Measurements from ENCODE around the gene TMEM37. TPM values are rescaled to one million over a fixed set of nuclear protein-coding genes. Genes with fewer than 3 reads are reported as not detected.
A peak's percentile ranks its signal among the peaks of the same experiment; 100 is the strongest.

Gene TMEM37
- total and polyA plus RNA-seq, 2 of the 8 experiments (the other 6 are each of a cell fraction or from before 2014, with no cell fraction given) = 11.0 to 16.2 TPM

DNA sequence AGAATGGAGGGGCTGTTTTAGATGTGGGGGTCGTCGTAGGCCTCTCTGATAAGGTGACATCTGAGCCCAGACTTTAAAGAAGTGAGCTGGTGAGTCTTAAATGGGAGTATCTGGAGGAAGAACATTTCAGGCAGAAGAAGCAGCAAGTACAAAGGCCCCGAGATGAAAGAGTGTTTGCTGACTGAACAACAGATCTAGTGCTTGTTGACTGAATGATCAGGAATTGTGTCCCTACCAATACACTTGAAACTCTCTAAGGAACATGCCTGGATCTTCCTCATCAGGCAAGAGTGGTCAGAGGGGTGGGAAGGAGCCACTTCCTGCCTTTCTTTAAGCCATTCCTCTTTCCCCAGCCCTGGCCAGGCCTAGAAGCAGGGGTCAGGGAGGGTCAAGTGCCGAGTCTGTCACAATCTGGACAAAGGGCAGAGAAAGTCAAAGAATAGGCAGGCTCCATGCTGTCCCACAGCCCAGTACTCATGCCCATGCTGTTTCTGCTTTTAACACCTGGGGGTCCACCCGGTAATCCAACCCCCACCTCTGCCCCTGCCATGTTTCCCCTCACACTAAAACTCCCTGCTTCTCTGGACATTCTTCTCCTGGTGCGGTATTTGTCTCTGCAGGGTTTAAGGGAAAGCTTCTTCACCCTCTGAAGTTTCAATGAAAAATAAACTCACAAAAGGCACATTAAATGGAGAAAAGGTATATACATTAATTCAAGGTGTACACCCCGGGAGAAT lies 3.0 kb upstream of the TMEM37 start:
- Histone ChIP-seq H3K27me3 (replicated peaks in 1 of 4; ENCODE audit: control insufficient read depth in 3 of 4, extremely low read depth in 1 of 4, insufficient read depth in 3 of 4, low read length in 3 of 4) (peaks cover 0 to 14% (median 8%) of the 10 kb centered on the region in 4 experiments; a peak in 6 of 7 replicates), H3K4me1 (replicated peaks in 1 of 4; ENCODE audit: control insufficient read depth in 3 of 4, insufficient read depth in 4 of 4, low read length in 3 of 4) (peaks cover 0 to 23% (median 11%) of the 10 kb centered on the region in 4 experiments; a peak in 6 of 7 replicates), H2BK120ac (replicated peaks; ENCODE audit: low read depth, low read length) (no peak overlapping the region), H4K8ac (ENCODE audit: extremely low read depth, insufficient read depth, low read length) (no peak overlapping the region), H3K23ac (ENCODE audit: insufficient read length) (no peak overlapping the region), H4K91ac (replicated peaks; ENCODE audit: insufficient read length, low read length) (no peak overlapping the region), H3K9ac (replicated peaks in 1 of 4; ENCODE audit: extremely low read depth in 1 of 4, low read depth in 3 of 4, low read length in 3 of 4) (no peak overlapping the region), H4K20me1 (replicated peaks in 1 of 2; ENCODE audit: control insufficient read depth in 1 of 2, insufficient read depth in 2 of 2, low read length in 2 of 2) (no peaks in the 10 kb centered on the region), H3K79me2 (ENCODE audit: control insufficient read depth in 1 of 2, insufficient read depth in 2 of 2, low read length in 2 of 2) (no peaks in the 10 kb centered on the region), H3K18ac (ENCODE audit: extremely low read depth, low read length) (peak overlapping the region; percentile 34; the same call in 1 of the 2 replicates), H2BK12ac (ENCODE audit: low read depth, low read length) (no peak overlapping the region; the same call in 1 of the 2 replicates), H3K27ac (ENCODE audit: low read depth, low read length) (no peak overlapping the region), H3K14ac (ENCODE audit: insufficient read length) (no peak overlapping the region), H3K36me3 (ENCODE audit: control insufficient read depth in 2 of 4, insufficient read depth in 4 of 4, low read length in 3 of 4) (no peaks in the 10 kb centered on the region), H3K79me1 (ENCODE audit: low read depth, low read length) (0 out of 2 replicates have a peak, but pooled peaks cover 2% of the 10 kb centered on the region), H3K9me3 (ENCODE audit: insufficient read depth in 2 of 2, low read depth in 1 of 2, low read length in 1 of 2) (no peaks in the 10 kb centered on the region), H3K4me2 (ENCODE audit: insufficient read depth in 1 of 2, low read depth in 2 of 2, low read length in 2 of 2) (no peak overlapping the region), H3K4ac (replicated peaks; ENCODE audit: insufficient read length, low read depth, low read length) (no peak overlapping the region), H2AK5ac (ENCODE audit: low read depth, low read length) (no peak overlapping the region), H2BK5ac (ENCODE audit: low read depth, low read length) (no peak overlapping the region), H2AFZ (ENCODE audit: low read length) (no peak overlapping the region), H3K23me2 (ENCODE audit: low read depth, low read length) (peaks cover 12% of the 10 kb centered on the region; the same call in 1 of the 2 replicates), H2BK20ac (ENCODE audit: low read length) (no peak overlapping the region), H3K4me3 (ENCODE audit: extremely low read depth in 1 of 4, insufficient read depth in 2 of 4, low read depth in 3 of 4, low read length in 4 of 4) (no peak overlapping the region), H4K5ac (ENCODE audit: insufficient read length, low read depth, low read length) (no peak overlapping the region), H3K56ac (replicated peaks; ENCODE audit: insufficient read length, low read depth, low read length) (no peak overlapping the region), H2BK15ac (ENCODE audit: low read length) (no peak overlapping the region)
- POLR2A ChIA-PET (ENCODE audit: partially characterized antibody) = interaction anchor here (0.7 to 0.8 kb wide), 2 partner anchors 23 to 44 kb away, joined by 3 read pairs; no protein-coding TSS in a partner anchor
- CTCF ChIA-PET (ENCODE audit: partially characterized antibody) = interaction anchor here (1.2 to 1.3 kb wide), 2 partner anchors 13 to 49 kb away, joined by 3 to 4 read pairs; no protein-coding TSS in a partner anchor
- no peak for DNase-seq (ENCODE audit: low read depth in 1 of 2, low spot score in 2 of 2)
- no peak for FAIRE-seq
- WGBS, 2 experiments (ENCODE audit: extremely low coverage in 1 of 2, insufficient coverage in 1 of 2, insufficient read length in 1 of 2, insufficient replicate concordance in 2 of 2, low coverage in 1 of 2, low lambda C conversion rate in 2 of 2, missing lambda C conversion rate in 1 of 2) = 83% methylated on average over 7 of the region's 7 CpGs; no CpG with 5 or more reads in 1 of the 2 experiments
- TF ChIP-seq KDM4A (IDR thresholded peaks at IDR 0.05; ENCODE audit: low read depth, low read length, severe bottlenecking) = no peak
- TF ChIP-seq SAP30 (IDR thresholded peaks at IDR 0.05; ENCODE audit: insufficient read depth, insufficient replicate concordance, low read length) = no peak
- TF ChIP-seq CREB1 (IDR thresholded peaks at IDR 0.05) = no peak
- no peak for TF ChIP-seq GABPA (IDR thresholded peaks at IDR 0.05; ENCODE audit: borderline replicate concordance, insufficient read depth, low read length)
- no peak for TF ChIP-seq NRF1 (IDR thresholded peaks at IDR 0.05; ENCODE audit: low read depth, low read length)
- no peak for TF ChIP-seq SP4 (IDR thresholded peaks at IDR 0.05; ENCODE audit: low read length)
- TF ChIP-seq RBBP5 (IDR thresholded peaks at IDR 0.05; ENCODE audit: borderline replicate concordance, low read depth, low read length) = no peak
- TF ChIP-seq SP1 (IDR thresholded peaks at IDR 0.05; ENCODE audit: low read depth, low read length) = no peak
